B cell (primary cell): ENCODE results near the gene SLC30A9. TPM values are rescaled to one million over a fixed set of nuclear protein-coding genes. Genes with fewer than 3 reads are reported as not detected.

Source experiments
- ATAC-seq: fragments of 200-7000 bp; cut with Tn5 transposase; one replicate; pipeline ENCODE4 v1.10.0; 2021; ENCODE audit warnings: low read depth, mild to moderate bottlenecking, moderate number of reproducible peaks, moderate library complexity
- CTCF ChIA-PET: fragments of 350-600 bp; sonication (Branson Sonifier 250); formaldehyde crosslinking; loops from one replicate; lab custom pipeline; 2021; ENCODE audit warnings: antibody characterized with exemption, inconsistent platforms; lab: Charles Lee
- POLR2A ChIA-PET: fragments of 350-600 bp; sonication (Branson Sonifier 250); formaldehyde crosslinking; loops from one replicate; lab custom pipeline; 2021; ENCODE audit warnings: antibody characterized with exemption; lab: Charles Lee
- DNase-seq: peaks from one replicate; pipeline ENCODE4 v3.0.0; 2013
- H2AFZ ChIP-seq: 2 replicates; pipeline ENCODE4 v1.6.1; 2012; ENCODE audit warnings: mild to moderate bottlenecking, low read depth, low read length; ENCODE audit not compliant: insufficient read depth, poor library complexity, severe bottlenecking
- H3K27ac ChIP-seq, 2 donors: 1 replicate in 1 of 2; 2 replicates in 1 of 2; pipeline ENCODE4 v1.5.1; 2012 to 2013; ENCODE audit warnings: low read length in 2 of 2, mild to moderate bottlenecking in 2 of 2, moderate library complexity in 1 of 2
- H3K27me3 ChIP-seq, 4 experiments: fragments of 200-600 bp in 1 of 4; sonication (generic) in 1 of 4; replicated peaks in 1 of 4; 1 replicate in 2 of 4; 2 replicates in 2 of 4; pipeline versions ENCODE4 v1.6.1 to v1.7.0; 2013 to 2016; ENCODE audit warnings: low read length in 3 of 4, mild to moderate bottlenecking in 2 of 4, mixed read lengths in 1 of 4, moderate library complexity in 1 of 4; ENCODE audit not compliant: insufficient read depth in 4 of 4, control insufficient read depth in 3 of 4; ENCODE audit errors: control extremely low read depth in 1 of 4
- H3K36me3 ChIP-seq, 2 experiments: replicated peaks in 1 of 2; 1 replicate in 1 of 2; 2 replicates in 1 of 2; pipeline versions ENCODE4 v1.6.1 to v1.7.1; 2013; ENCODE audit warnings: low read length in 1 of 2; ENCODE audit not compliant: insufficient read depth in 2 of 2, control insufficient read depth in 1 of 2; ENCODE audit errors: control extremely low read depth in 1 of 2, extremely low read depth in 1 of 2
- H3K4me1 ChIP-seq, 2 donors: fragments of 200-600 bp in 1 of 2; sonication (generic) in 1 of 2; 1 replicate in 1 of 2; 2 replicates in 1 of 2; pipeline versions ENCODE4 v1.5.1 to v1.6.1; 2013 to 2017; ENCODE audit warnings: low read length in 2 of 2; ENCODE audit not compliant: control insufficient read depth in 2 of 2, insufficient read depth in 2 of 2
- H3K4me2 ChIP-seq: replicated peaks from 2 replicates; pipeline ENCODE3; 2012; ENCODE audit warnings: mild to moderate bottlenecking, low read depth, low read length; ENCODE audit not compliant: poor library complexity, severe bottlenecking
- H3K4me3 ChIP-seq, 5 experiments: fragments of 200-600 bp in 1 of 5; sonication (generic) in 1 of 5; 1 replicate in 3 of 5; 2 replicates in 2 of 5; pipeline versions ENCODE4 v1.5.1 to v1.7.0; 2011 to 2016; ENCODE audit warnings: low read length in 4 of 5, mild to moderate bottlenecking in 4 of 5, low read depth in 2 of 5, control low read depth in 1 of 5, moderate library complexity in 1 of 5; ENCODE audit not compliant: insufficient read depth in 1 of 5; ENCODE audit errors: control extremely low read depth in 1 of 5, extremely low read depth in 1 of 5
- H3K79me2 ChIP-seq: fragments of 200-600 bp; sonication (generic); one replicate; pipeline ENCODE4 v1.6.0; 2016; ENCODE audit warnings: low read length; ENCODE audit not compliant: control insufficient read depth, insufficient read depth
- H3K9ac ChIP-seq: fragments of 200-600 bp; sonication (generic); 2 replicates; pipeline ENCODE4 v1.6.1; 2017; ENCODE audit warnings: mild to moderate bottlenecking, low read length, moderate library complexity
- H3K9me3 ChIP-seq, 3 donors: one replicate each; pipeline versions ENCODE4 v1.6.1 to v1.7.1; 2013; ENCODE audit warnings: low read length in 2 of 3; ENCODE audit not compliant: control insufficient read depth in 2 of 3, insufficient read depth in 1 of 3; ENCODE audit errors: control extremely low read depth in 1 of 3
- H4K20me1 ChIP-seq: 2 replicates; pipeline ENCODE4 v1.6.0; 2012; ENCODE audit warnings: mild to moderate bottlenecking, low read length; ENCODE audit not compliant: insufficient read depth, control insufficient read depth, poor library complexity, severe bottlenecking
- H3K27ac Mint-ChIP-seq: one replicate; pipeline ENCODE4 v1.8.0; 2021; ENCODE audit warnings: mixed read lengths
- H3K27me3 Mint-ChIP-seq: one replicate; pipeline ENCODE4 v1.8.0; 2021; ENCODE audit warnings: mixed read lengths
- H3K4me1 Mint-ChIP-seq: one replicate; pipeline ENCODE4 v1.8.0; 2021; ENCODE audit warnings: mixed read lengths
- H3K4me3 Mint-ChIP-seq: one replicate; pipeline ENCODE4 v1.8.0; 2021; ENCODE audit warnings: mixed read lengths
- H3K9me3 Mint-ChIP-seq: one replicate; pipeline ENCODE4 v1.8.0; 2022; ENCODE audit warnings: mixed read lengths; ENCODE audit not compliant: insufficient read depth
- EZH2 ChIP-seq: IDR thresholded peaks from 2 replicates; pipeline ENCODE4 v1.6.1; 2012; ENCODE audit warnings: borderline replicate concordance, low read depth, mild to moderate bottlenecking, moderate library complexity, low read length; ENCODE audit not compliant: insufficient read depth, poor library complexity, severe bottlenecking
- WGBS: methylation state at CpG from one replicate; pipeline ENCODE4 v1.1.5; 2013; ENCODE audit warnings: missing lambda C conversion rate; ENCODE audit not compliant: insufficient coverage; 5-methylcytosine and 5-hydroxymethylcytosine counted together
- intact Hi-C: fragments of 100-400 bp; cut with micrococcal nuclease; formaldehyde crosslinking; loops from one replicate; pipeline ENCODE4 v1.10.0; 2022
- polyA plus RNA-seq: library from polyadenylated mRNA; depleted of rRNA; stranded (reverse); fragments of >200 nt; gene quantifications from 2 replicates; pipeline ENCODE4 v1.2.3, GENCODE V29; 2012
- total RNA-seq, 2 donors: library from RNA; stranded (reverse); fragments of 120-200 nt in 1 of 2; gene quantifications; 1 replicate in 1 of 2; 2 replicates in 1 of 2; pipeline versions ENCODE4 v1.2.3 to v1.2.4, GENCODE V29; 2013 to 2022
- TF ChIP-seq, protein P1 (sequence below): fragments of 200-600 bp; IDR thresholded peaks from one replicate; pipeline ENCODE4 v1.8.0; 2022; ENCODE audit warnings: antibody characterized with exemption, mild to moderate bottlenecking

Gene SLC30A9
- total and polyA plus RNA-seq, 2 donors (not counting 1 experiment from before 2014, with no cell fraction given): 9.9 to 37.0 TPM

- H3K9ac ChIP-seq: no peak overlapping the region
- H3K4me3 ChIP-seq: no peak overlapping the region
- H2AFZ ChIP-seq: no peak overlapping the region
- no peak for ATAC-seq
- no peaks in the 10 kb centered on the region for H3K9me3 ChIP-seq
- DNase-seq: no peak
- no peaks in the 10 kb centered on the region for H3K27me3 ChIP-seq
- no peak overlapping the region for H3K27ac Mint-ChIP-seq
- TF ChIP-seq EZH2: no peak
- TF ChIP-seq, protein P1, sequence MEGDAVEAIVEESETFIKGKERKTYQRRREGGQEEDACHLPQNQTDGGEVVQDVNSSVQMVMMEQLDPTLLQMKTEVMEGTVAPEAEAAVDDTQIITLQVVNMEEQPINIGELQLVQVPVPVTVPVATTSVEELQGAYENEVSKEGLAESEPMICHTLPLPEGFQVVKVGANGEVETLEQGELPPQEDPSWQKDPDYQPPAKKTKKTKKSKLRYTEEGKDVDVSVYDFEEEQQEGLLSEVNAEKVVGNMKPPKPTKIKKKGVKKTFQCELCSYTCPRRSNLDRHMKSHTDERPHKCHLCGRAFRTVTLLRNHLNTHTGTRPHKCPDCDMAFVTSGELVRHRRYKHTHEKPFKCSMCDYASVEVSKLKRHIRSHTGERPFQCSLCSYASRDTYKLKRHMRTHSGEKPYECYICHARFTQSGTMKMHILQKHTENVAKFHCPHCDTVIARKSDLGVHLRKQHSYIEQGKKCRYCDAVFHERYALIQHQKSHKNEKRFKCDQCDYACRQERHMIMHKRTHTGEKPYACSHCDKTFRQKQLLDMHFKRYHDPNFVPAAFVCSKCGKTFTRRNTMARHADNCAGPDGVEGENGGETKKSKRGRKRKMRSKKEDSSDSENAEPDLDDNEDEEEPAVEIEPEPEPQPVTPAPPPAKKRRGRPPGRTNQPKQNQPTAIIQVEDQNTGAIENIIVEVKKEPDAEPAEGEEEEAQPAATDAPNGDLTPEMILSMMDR: no peak
- no peaks in the 10 kb centered on the region for H3K9me3 Mint-ChIP-seq
- H3K4me2 ChIP-seq: no peak overlapping the region
- no peaks in the 10 kb centered on the region for H3K79me2 ChIP-seq
- no peaks in the 10 kb centered on the region for H3K4me1 ChIP-seq
- ChIA-PET POLR2A (no interaction called here), CTCF (no interaction called here)
- no peaks in the 10 kb centered on the region for H3K27me3 Mint-ChIP-seq
- no peak overlapping the region for H3K4me3 Mint-ChIP-seq
- H4K20me1 ChIP-seq: no peaks in the 10 kb centered on the region
- peaks cover 7% of the 10 kb centered on the region for H3K4me1 Mint-ChIP-seq
- H3K36me3 ChIP-seq: peaks cover 0 to 7% of the 10 kb centered on the region in 2 experiments
- no peak overlapping the region for H3K27ac ChIP-seq
- intact Hi-C loops: no loop called here
Measured at GRCh38 chr4:42078184-42078801, 88.0 kb downstream of the SLC30A9 start.

- Mint-ChIP-seq H3K27me3 (no peaks in the 10 kb centered on the region), H3K9me3 (no peaks in the 10 kb centered on the region), H3K4me1 (peaks cover 7% of the 10 kb centered on the region), H3K4me3 (no peak overlapping the region), H3K27ac (no peak overlapping the region)
- no peak overlapping the region for H2AFZ ChIP-seq
- no peaks in the 10 kb centered on the region for H3K4me1 ChIP-seq
- no peaks in the 10 kb centered on the region for H4K20me1 ChIP-seq
- CTCF ChIA-PET: interaction anchor here (0.5 to 1.4 kb wide), 2 partner anchors 9 to 316 kb away, joined by 4 read pairs; no protein-coding TSS in a partner anchor
- POLR2A ChIA-PET: no interaction called here
- H3K27me3 ChIP-seq: no peaks in the 10 kb centered on the region
- H3K79me2 ChIP-seq: no peaks in the 10 kb centered on the region
- H3K9me3 ChIP-seq: no peaks in the 10 kb centered on the region
- no peak for ATAC-seq
- no peak overlapping the region for H3K4me3 ChIP-seq
- intact Hi-C loops: no loop called here
- H3K9ac ChIP-seq: no peak overlapping the region
- no peak overlapping the region for H3K4me2 ChIP-seq
- 100% methylated on average over 1 of the region's 3 CpGs for WGBS
- TF ChIP-seq EZH2: no peak
- TF ChIP-seq, protein P1: no peak
- DNase-seq: no peak
- peaks cover 3 to 7% of the 10 kb centered on the region in 2 experiments for H3K36me3 ChIP-seq
- H3K27ac ChIP-seq: no peak overlapping the region
Measured at GRCh38 chr4:42080306-42080705, 90.0 kb downstream of the SLC30A9 start.
